ENCODE data around the gene SCGB1D4.

The SCGB1D4 gene

DNA sequence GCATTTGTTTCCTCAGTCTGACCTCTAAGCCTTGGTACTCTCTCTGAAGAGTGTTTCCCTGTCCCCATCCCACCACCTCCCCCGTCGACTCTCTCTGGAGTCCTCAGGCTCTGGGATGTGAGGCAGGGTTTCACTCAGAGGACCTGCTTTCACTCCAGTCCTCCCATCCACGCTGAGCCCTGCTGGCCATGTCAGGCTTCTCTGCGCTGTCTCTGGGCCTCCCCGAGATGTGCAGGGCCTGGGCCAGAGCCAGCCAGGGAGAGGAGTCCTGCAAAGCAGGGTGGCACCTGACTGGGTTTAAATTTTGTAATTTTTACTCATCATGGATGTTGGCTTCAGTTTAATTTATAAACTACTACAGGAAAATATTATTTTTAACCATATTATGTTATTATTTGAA, 25.6 kb downstream of the SCGB1D4 start:
- DNase-seq, result no peak

DNA sequence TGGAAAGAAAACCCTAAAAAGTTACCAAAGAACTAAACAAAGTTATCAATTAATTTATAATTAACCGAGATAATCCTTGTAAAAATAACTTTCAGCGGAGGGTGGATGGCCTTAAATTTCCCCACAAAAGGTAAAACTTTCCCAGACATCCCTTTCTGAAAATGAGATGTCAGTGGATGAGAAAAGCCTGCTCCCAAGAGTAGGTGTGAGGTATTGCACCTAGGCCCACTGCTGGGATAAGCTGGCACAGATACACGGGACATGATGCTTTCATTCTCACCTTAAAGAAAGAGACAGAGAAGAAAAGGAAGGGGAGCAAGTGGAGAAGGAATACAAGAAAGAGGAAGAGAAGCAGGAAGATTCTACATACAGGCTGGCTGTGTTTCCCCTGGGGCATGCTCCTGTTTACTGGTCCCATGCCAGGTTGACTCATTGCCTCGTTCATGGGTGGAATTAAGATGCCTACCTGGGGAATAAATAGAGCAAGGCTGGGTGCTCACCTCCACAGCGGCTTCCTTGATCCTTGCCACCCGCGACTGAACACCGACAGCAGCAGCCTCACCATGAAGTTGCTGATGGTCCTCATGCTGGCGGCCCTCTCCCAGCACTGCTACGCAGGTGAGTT, 29.1 kb downstream of the SCGB1D4 start, which contains the start of gene SCGB2A2:
TSS of gene SCGB2A2 (plus strand) at position 505 of the 625 bp plus-strand sequence. CDS start at position 564, 59 bp downstream.
- DNase-seq, result no peak

DNA sequence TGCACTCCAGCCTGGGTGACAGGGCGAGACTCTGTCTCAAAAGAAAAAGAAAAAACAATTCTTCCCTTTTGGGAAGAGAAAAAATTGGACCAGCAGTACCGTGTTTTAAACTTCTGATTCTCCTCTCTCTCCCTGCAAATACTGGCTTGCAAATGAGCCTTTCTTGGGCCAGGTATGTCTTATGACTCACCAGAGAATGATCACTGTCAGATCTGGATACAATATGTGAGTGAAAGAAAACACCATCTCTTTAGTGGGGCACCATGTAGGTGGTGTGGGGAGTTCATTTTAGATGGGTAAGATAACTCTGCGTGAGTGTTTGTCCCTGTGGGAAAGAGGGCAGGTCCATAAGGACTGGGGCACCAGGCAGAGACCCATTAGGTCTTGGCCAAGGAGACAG, 31.3 kb downstream of the SCGB1D4 start:
- no peak for DNase-seq

DNA sequence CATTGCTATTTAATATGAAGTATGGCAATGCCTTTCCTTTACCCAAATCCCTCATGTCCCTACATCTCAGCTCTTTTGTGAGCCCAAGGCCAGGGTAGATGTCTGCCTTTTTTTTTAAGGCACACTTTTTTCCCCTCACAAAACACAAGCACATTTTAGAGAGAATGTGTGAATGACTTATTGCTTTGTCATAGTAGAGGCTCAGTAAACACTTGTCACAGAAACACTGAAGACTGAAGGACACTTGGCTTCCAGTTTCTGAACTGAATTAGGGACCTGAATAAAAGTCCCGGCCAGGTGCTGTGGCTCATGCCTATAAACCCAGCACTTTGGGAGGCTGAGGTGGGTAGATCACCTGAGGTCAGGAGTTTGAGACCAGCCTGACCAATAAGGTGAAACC, 31.8 kb downstream of the SCGB1D4 start:
- DNase-seq, result no peak

DNA sequence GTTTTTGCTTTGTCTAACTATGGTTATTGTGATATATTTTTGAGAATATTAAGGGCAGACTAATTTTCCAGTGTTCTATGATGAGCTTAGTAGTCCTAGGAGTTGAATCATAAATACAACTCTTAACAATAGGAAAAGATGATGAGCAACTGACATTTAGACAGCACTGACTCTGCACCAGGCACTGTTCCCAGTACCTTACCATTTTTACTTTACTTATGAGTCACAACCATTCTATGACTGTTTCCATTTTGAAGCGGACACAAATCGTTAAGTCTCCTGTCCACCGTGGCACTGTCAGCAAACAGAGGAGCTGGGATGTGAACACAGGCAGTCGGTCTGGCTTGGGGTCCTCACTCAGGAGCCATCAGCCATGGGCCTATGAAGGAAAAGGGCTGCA, 32.3 kb downstream of the SCGB1D4 start:
- no peak for DNase-seq

DNA sequence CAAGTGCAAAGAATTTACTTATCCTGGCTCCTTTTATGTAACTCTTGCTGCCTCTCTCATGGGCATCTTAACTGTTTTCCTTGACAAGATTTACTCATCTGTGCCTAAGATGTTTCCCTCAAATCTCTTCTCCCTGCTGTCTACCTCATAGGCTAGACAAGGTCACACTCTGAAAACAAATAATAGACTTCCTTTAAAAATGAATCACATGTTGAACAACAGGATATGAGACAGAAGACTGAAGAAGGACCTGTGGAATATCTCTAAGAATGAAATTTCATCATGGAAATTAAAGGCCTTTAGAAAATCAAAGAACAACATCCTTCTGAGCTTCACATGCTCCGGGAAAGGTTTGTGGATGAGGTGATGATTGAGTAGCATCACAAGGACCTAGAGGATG, 34.9 kb downstream of the SCGB1D4 start:
- no peak for DNase-seq

DNA sequence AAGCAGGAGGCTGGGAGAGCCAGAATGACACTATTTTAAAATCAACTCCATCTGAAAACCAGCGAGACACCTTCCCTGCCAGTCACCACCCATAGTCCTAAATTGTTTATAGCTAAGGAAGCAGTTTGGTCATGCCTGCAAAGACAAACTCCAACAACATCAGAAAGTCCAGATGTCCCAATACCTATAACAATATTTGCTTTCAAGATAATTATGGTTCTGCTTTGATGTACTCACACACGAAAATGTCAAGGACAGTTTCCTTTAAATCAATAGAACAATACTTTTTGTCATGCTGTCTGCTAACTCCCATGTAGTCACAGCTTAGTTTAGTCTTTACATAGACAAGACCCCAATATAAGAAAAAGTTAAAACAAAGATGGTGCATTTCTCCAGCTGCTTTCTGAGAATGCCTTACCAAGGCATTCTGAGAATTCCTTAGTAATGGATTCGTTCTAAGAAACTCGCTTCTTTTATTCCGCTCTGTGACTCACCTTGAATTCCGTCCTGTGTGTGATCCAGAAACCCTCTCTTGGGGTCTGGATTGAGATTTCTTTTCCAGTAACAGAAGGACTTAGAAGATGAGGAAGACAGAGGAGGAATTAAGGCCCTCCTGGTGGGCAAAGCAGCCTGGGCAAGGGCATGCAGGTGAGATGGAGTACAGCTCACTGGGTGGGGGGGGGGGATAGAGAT, 38.5 kb downstream of the SCGB1D4 start:
- DNase-seq, result no peak

DNA sequence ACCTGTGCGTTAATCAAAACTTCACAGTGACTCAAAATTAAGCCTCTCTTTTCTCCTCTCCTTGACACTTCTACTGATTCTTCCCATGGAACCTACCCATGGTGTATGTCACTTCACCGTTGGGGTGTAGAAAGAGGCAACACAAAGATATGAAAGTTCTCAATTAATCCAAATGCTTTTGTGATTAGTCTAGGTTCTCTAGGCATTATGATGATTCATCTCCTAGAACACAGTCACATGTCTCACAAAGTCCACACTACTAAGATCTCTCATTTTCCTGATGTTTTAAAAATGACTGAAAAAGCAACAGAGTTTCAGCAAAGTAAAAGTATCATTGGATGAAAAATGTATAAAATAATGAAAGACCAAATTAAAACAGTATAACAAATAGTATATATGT, 42.6 kb downstream of the SCGB1D4 start:
- DNase-seq, result no peak

DNA sequence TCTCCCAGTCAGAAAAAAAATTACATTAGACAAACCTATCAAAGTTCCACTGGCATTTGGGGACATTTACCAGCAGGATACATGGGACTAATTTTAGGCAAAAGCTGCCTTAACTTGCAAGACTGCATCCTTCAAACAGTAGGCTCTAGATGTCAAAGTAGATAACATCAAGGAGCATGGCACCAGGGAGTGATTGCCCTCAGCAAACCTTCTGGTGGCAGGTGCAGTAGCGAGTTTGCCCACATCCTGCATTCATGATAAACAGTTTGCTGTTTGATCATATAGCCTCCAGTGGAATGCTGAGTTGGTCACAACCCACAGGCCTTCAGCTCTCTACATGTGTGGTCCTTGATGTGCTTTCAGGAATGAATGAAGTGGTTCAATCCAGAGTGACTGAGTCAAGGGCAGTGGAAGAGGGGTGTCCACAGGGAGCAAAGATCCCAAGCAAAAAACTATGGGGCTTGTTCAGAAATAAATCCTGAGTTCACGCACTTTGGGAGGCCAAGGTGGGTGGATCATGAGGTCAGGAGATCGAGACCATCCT, 44.8 kb downstream of the SCGB1D4 start:
- no peak for DNase-seq

DNA sequence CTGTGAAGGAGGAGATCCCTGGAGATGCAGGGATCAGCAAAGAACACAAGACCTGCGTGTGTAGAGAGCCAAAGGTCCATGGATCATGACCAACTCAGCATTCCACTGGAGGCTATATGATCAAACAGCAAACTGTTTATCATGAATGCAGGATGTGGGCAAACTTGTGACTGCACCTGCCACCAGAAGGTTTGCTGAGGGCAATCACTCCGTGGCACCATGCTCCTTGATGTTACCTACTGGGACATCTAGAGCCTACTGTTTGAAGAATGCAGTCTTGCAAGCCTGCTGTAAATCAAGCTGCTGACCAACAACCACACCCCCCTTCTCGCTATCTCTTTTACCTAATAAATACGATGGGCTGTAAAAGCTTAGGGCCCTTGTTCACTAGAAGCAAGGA, 47.2 kb downstream of the SCGB1D4 start:
- DNase-seq, result no peak
